ENCODE data around the gene TRPV6.

TRPV6 gene

DNA sequence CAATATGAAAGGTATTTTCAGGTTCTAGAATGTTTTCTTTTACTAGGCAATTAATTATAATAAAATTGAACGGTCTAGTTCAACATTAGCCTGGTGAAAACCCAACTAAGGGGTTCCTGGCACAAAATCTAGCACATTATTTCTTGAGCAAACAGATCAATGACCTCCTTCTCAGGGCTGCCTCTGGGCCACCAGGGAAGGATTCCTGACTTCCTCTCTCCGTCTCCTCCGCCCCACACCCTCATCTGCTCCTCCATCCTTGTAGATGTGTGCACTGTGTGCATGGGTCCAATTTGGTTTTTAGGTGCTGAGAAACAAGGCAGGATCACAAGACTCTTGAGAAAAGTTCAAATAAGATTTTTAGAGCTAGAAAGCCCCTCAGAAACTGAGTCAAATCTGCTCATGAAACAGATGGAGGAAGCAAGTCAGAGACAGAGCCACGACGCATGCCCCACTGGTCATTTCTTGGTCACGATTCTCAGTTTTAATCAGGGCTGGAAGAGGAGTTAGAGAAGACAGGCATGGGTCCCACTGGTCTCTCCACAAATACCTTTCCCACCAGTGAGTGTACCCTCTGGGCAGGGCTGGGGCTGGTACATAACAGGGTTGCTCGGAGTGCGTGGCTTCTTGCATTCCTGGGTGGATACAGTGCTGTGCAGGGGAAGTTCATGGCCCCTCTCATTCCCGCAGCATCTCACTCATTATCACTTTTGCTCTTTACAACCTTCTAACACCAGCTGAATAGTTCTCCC lies 3.8 kb downstream of the TRPV6 start:
- no peak for DNase-seq

DNA sequence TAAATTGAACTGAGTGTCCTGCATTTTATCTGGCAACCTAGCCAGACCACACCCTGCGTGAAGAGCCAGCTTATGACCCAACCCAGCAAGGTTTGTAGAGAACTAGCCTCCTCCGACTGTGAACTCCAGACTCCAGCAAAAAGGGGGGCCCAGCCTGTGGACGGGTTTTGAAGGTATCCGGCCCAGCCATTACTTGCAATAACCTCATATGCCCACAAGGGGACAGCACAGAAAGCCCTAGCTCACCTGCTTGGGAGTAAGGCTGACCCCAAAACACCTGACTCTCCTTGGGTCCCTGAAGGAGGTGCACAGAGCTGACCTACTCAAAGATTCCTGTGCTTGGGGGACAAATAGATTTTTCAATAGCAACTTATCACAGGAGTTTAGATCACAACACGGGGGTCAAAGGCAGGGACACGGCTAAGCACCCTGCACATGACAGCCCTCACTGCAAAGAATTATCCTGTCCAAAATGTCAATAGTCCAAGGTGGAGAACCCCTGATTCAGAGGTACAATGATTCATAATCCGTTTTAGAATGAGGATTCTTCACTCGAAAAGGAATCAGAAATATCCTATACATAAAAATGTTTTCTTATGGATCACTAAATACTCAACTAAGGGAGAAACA lies 4.6 kb downstream of the TRPV6 start:
- DNase-seq = no peak

DNA sequence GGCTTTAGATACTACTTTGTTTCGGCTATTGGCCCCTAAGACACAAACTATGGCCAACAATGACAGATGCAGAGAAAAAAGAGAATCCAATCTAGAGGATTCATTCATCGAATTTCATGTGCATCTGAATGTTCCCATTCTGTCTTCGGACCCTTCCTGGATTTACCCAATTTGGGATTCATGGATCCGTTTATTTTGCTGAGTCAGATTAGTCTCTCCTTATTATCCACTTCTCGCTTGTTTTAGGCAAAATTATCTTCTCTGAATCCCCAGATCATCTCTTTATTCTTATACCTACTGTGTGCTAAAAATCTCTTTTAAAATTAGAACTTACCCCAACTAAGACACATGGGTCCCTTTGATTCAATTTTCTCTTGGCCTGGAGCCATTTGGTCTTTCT lies 6.5 kb downstream of the TRPV6 start:
- DNase-seq = no peak

DNA sequence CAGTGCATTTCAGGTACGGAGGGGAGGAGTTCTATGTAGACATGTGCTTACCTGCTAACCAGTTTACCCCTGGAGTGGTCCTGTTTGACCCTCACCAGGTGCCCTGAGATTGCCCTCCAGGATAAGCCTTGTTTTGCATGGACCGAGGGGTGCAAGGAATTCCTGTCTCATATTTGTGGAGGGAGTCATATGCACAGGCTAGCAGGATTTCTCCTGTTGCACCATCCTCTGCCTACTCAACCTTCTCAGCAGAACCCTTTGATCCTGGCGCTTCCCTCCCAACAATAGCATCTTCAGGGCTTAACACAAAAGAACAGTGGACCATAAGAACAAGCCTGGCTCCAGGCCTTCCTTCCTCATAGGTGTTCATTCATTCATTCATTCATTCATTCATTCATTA lies 7.2 kb downstream of the TRPV6 start:
- no peak for DNase-seq

DNA sequence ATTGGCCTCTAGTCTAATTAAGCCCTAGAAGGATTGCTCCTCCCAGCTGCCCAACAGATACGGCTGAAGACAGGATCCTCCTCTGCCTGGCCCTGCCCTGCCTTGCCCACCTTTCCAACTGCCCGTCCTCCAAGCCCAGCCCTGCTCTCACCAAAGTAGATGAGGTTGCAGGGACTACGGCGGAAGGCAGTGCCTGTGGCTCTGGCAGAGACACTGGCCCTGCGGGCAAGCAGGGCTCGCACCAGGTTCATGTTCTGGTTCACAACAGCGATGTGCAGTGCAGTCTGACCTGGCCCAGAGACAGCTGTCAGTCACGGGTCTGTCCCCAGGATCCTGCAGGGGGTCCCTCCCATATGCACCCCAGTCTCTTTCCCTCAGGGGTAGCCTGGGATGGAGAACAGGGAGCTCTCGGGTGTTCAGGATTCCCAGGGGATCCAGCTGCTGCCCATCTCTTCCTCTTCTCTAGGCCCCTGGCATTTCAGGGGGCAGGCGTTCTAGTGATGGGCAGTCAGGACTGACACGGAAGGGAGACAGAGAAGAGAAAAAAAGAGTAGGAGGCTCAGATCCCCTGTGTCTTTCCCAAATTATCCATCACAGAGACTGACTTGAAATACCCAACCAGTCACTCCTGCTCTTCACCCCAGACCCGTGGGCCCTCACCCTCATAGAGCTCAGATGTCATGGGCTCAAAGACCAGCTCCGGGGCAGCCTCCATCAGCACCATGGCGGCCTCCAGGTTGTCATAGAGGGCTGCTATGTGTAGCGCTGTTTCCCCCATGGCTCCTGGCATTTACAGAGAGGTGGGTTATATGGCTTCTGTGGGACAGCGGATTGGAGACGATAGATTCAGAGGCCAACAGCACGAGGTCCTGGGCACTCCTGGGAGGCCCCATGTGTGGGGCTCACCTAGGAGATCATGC lies 8.3 kb downstream of the TRPV6 start:
- DNase-seq = no peak

DNA sequence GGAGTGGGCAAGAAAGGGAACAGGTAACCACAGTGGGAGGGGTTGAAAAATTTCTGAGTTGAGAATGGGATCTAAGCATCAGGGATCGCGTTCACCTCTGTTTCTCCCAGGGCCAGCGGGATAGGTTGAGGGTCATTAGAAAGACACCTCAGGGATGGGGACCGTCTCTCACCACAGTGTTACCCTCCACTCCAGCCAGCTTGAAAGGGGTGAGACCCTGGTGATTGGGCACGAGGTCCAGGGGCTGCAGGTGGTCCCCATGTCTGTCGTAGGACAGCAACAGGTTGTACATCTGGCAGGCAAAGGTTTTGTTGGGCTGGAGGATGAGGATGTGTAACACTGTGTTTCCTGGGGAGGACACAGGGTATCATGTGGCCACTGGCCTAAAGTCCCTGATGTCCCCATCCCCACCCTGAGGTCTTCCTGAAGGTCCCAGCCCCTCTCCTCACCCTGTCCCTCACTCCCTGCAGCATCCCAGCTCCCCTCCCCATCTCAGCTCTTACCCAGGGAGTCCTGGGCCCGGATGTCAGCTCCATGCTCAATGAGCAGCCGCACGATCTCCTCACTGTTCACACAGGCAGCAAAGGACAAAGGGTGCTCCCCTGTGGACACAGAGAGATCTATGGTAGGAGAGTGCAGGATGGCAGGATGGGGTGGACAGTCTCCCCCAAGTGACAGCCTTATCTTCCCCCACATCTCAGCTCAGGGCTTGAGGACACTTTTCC lies 9.1 kb downstream of the TRPV6 start:
- no peak for DNase-seq

GRCh38 chr7:142875456-142875855 lies 10.1 kb downstream of the TRPV6 start:
- DNase-seq = no peak

DNA sequence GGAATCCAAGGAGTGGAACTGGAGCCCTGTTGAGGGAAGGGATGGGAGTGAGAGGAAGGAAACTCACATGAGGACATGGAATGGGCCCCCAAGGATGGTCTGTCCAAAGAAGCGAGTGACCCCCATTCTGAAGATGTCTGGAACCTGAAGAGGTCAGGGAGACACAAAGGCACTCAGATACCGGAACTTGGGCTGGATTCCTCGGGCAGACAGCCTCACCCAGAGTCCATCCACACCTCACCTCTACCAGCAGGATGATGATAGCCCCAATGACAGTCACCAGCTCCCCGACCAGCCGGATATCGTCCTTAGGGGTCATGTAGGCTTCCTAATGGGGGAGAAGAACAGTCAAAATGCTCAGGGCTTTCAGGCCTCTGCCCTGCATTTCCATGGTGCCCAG lies 10.7 kb downstream of the TRPV6 start:
- DNase-seq = no peak

GRCh38 chr7:142874409-142874808 lies 11.1 kb downstream of the TRPV6 start:
- DNase-seq = no peak

DNA sequence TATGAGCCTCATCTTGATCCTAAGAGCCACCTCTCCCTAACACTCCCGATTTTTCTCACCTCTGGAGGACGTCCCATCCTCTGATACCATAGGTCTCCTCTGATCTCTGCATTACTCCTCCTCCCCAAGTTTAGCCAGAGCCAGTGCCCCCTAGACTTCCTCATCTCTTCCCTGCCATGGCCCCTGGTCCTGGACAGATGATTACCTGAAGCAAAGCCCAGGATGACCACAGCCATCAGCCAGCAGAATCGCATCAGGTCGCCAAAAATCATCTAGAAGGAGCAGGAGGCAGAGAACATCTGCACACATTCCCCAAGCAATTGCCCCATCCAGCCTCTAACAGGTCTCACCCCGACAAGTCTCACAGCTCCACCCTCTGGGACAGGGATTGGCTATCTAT lies 11.7 kb downstream of the TRPV6 start:
- no peak for DNase-seq

GRCh38 chr7:142873281-142873784 lies 12.2 kb downstream of the TRPV6 start:
- no peak for DNase-seq

GRCh38 chr7:142872106-142872675 lies 13.4 kb downstream of the TRPV6 start:
- no peak for DNase-seq

DNA sequence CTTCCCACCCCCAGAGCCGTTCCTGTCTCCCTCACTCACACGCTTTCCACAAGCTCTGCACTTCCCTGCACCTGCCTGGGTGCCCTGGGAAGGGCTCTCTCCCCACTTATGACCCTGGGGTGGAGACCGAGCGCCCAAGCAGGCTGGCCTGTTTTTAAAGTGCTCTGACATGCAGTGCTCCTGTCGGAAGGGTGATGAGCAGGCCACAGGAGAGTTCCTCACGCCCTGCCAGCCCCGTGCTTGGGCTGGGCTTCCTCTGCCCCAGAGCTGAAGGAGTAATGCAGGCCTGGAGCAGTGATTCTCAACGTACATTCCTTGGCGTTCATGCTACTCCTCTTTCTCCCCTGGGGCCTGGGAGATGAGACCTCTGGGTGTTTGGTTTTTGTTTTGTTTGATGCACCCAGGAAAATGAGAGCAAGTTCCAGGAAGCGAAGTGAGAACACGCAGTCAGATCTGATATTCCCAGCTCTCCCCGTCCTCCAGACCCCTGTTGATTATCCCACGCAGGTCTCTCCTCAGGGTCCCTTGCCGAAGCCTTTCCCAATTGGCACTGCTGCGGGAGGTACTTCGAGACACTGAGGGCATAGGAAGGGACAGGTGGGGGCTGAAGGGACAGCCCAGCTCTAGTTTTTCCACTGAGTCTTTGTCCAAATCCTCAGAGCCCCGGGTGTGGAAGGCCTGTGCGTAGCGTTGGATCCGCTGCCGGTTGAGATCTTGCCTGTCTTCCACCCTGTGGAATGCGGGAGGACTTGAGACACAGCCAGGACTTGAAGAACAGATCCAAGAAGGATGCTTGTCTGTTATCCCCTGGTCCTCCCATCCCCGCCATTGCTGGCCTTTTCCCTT lies 14.1 kb downstream of the TRPV6 start:
- DNase-seq = no peak

DNA sequence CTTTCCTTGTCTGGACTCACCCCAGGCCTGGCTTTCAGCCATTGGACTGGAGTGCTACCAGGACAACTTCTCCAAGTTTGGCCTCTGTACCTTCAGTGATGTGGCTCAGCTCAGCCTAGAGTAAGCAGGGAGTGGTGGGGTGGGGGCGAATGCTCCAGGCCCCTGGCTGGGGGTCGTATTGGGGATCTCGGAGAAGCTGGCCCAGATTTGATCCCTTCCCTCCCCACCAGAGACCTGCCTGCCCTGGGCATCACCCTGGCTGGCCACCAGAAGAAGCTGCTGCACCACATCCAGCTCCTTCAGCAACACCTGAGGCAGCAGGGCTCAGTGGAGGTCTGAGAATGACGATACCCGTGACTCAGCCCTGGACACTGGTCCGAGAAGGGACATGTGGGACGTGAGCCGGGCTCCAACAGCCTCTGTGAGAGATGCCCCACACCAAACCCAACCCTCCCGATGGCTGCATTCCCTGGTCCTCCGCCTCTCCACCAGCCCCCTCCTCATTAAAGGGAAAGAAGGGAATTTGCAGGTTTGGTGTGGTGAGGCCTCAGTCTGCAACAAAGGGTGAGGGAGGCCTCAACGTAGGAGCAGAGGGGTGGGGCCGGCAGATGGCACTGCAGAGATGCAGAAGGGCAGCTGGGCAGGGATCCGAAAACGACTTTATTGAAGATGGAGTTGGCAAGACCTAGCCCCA lies 14.8 kb downstream of the TRPV6 start:
- DNase-seq = no peak

DNA sequence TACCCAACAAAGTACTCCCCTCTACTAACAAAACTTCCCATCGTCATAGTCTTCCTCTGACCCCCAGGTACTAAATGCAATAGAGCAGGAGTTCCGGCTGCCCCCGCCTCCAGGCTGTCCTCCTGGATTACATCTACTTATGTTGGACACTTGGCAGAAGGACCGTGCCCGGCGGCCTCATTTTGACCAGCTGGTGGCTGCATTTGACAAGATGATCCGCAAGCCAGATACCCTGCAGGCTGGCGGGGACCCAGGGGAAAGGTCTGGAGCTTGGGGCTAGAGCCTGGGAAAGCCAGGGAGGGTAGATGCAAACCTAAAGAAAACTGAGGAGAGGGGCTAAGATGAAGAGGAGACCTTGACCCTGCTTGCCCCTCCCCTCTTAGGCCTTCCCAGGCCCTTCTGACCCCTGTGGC lies 15.4 kb downstream of the TRPV6 start:
- DNase-seq = no peak

DNA sequence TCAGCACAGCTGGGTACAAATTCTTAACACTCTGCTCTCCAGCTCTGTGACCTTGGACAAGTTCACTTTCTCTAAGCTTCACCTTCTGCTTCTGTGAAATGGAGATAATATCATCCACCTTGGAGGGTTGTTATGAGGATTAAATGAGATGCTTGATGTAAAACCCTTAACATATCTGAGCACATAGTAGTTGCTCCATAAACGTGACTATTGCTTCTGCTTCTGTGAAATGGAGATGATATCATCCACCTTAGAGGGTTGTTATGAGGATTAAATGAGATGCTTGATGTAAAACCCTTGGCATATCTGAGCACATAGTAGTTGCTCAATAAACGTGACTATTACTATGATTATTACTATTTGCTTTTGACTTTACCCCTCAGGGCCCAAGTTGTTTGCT lies 16.1 kb downstream of the TRPV6 start:
- DNase-seq = no peak

DNA sequence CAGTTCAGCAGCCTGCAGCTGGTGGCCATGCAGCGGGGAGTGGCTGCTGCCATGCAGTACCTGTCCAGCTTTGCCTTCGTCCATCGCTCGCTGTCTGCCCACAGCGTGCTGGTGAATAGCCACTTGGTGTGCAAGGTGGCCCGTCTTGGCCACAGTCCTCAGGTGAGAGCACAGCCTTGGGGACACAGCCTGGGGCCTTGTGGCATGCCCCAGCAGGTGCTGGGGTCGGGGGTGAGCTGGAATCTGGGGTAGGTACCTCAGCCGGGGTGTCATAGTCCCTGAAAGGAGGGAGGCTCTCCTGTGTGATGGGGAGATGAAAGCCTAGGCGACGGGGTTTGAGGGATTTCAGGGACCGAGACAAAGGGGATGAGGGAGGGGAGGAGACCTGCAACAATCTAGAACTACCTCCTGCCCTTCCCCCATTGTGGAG lies 16.5 kb downstream of the TRPV6 start:
- no peak for DNase-seq

GRCh38 chr7:142868188-142868985 lies 17.2 kb downstream of the TRPV6 start:
- no peak for DNase-seq

- DNase-seq = no peak
Measured at GRCh38 chr7:142867398-142868187, 18.0 kb downstream of the TRPV6 start.

Data from NCI-H187 treated with DMSO at 0.1 percent for 48 hours (cell line).